Thyroid gland (tissue), 4 donors: Measurements from ENCODE around the gene LTC4S. TPM values are rescaled to one million over a fixed set of nuclear protein-coding genes. Genes with fewer than 3 reads are reported as not detected.

Experiments
- DNase-seq, 2 donors: peaks; one replicate each; pipeline ENCODE4 v3.0.0-alpha.2; 2019
- H3K27ac ChIP-seq, 3 donors: fragments of 200-600 bp; sonication (generic); 1 replicate in 2 of 3; 2 replicates in 1 of 3; pipeline ENCODE4 v1.5.1; 2016 to 2019; ENCODE audit warnings: mild to moderate bottlenecking in 1 of 3, moderate library complexity in 1 of 3
- H3K27me3 ChIP-seq: fragments of 200-600 bp; sonication (generic); one replicate; pipeline ENCODE4 v1.5.1; 2019
- H3K36me3 ChIP-seq, 2 donors: fragments of 200-600 bp; sonication (generic); one replicate each; pipeline ENCODE4 v1.5.1; 2016 to 2019
- H3K4me1 ChIP-seq, 2 donors: fragments of 200-600 bp; sonication (generic); one replicate each; pipeline ENCODE4 v1.5.1; 2017 to 2019
- H3K4me3 ChIP-seq, 3 donors: fragments of 200-600 bp; sonication (generic); replicated peaks in 1 of 3; 1 replicate in 2 of 3; 2 replicates in 1 of 3; pipeline ENCODE4 v1.5.1; 2016; ENCODE audit warnings: mild to moderate bottlenecking in 1 of 3
- H3K9me3 ChIP-seq: fragments of 200-600 bp; sonication (generic); one replicate; pipeline ENCODE4 v1.5.1; 2017
- POLR2A ChIP-seq, 2 donors: fragments of 450-650 bp; IDR thresholded peaks; one replicate each; pipeline ENCODE4 v1.6.1; 2017; ENCODE audit warnings: antibody characterized with exemption in 2 of 2, mild to moderate bottlenecking in 2 of 2, moderate library complexity in 1 of 2
- WGBS, 2 donors: methylation state at CpG; one replicate each; pipeline ENCODE4 v1.1.5; 2017; 5-methylcytosine and 5-hydroxymethylcytosine counted together
- intact Hi-C: fragments of 100-400 bp; cut with DNase I; formaldehyde crosslinking; loops from one replicate; pipeline ENCODE4 v1.15.1; 2023
- total RNA-seq, 4 donors: library from RNA; depleted of rRNA; stranded (reverse); fragments of >200 nt; gene quantifications; one replicate each; pipeline ENCODE4 v1.2.3, GENCODE V29; 2016
- TF ChIP-seq, protein P1 (sequence below), 6 experiments: fragments of 200-600 bp in 3 of 6; fragments of 450-650 bp in 3 of 6; sonication (generic) in 3 of 6; IDR thresholded peaks; one replicate each; pipeline ENCODE4 v1.5.1; 2016 to 2019; ENCODE audit warnings: antibody characterized with exemption in 6 of 6, mild to moderate bottlenecking in 2 of 6, inconsistent platforms in 1 of 6, moderate library complexity in 1 of 6

The LTC4S gene
- total RNA-seq, 4 donors from 2014 or later = 6.4 to 28.2 (median 15.9) TPM

- Histone ChIP-seq H3K27ac (no peak overlapping the region), H3K4me3 (no peak overlapping the region), H3K4me1 (peaks cover 17 to 26% of the 10 kb centered on the region in 2 donors), H3K36me3 (no peaks in the 10 kb centered on the region), H3K27me3 (no peaks in the 10 kb centered on the region), H3K9me3 (no peaks in the 10 kb centered on the region)
- TF ChIP-seq, protein P1, sequence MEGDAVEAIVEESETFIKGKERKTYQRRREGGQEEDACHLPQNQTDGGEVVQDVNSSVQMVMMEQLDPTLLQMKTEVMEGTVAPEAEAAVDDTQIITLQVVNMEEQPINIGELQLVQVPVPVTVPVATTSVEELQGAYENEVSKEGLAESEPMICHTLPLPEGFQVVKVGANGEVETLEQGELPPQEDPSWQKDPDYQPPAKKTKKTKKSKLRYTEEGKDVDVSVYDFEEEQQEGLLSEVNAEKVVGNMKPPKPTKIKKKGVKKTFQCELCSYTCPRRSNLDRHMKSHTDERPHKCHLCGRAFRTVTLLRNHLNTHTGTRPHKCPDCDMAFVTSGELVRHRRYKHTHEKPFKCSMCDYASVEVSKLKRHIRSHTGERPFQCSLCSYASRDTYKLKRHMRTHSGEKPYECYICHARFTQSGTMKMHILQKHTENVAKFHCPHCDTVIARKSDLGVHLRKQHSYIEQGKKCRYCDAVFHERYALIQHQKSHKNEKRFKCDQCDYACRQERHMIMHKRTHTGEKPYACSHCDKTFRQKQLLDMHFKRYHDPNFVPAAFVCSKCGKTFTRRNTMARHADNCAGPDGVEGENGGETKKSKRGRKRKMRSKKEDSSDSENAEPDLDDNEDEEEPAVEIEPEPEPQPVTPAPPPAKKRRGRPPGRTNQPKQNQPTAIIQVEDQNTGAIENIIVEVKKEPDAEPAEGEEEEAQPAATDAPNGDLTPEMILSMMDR (IDR thresholded peaks at IDR 0.05) = no peak
- no peak for TF ChIP-seq POLR2A (IDR thresholded peaks at IDR 0.05)
- intact Hi-C loops = no loop called here
- WGBS, 2 donors = 85 to 87% methylated on average over 3 of the region's 3 CpGs
- DNase-seq = no peak
Observed at GRCh38 chr5:179814090-179814489, 20.3 kb downstream of the LTC4S start.

- WGBS, 2 donors = 91 to 96% methylated on average over 21 of the region's 21 CpGs
- H3K27ac ChIP-seq = no peak overlapping the region
- no peak for TF ChIP-seq POLR2A (IDR thresholded peaks at IDR 0.05)
- TF ChIP-seq, protein P1 (IDR thresholded peaks at IDR 0.05) = no peak
Observed at GRCh38 chr5:179815491-179816249, 21.9 kb downstream of the LTC4S start.

GRCh38 chr5:179816401-179816795 lies 22.6 kb downstream of the LTC4S start:
- Histone ChIP-seq H3K27ac (peak overlapping the region in 2 of 3 donors; percentile 48 to 67), H3K36me3 (peaks cover 0 to 5% of the 10 kb centered on the region in 2 donors), H3K4me3 (peak overlapping the region in 1 of 3 donors; percentile 49), H3K4me1 (peaks cover 31 to 39% of the 10 kb centered on the region in 2 donors), H3K9me3 (no peaks in the 10 kb centered on the region), H3K27me3 (no peaks in the 10 kb centered on the region)
- TF ChIP-seq, protein P1 (IDR thresholded peaks at IDR 0.05) = no peak
- TF ChIP-seq POLR2A (IDR thresholded peaks at IDR 0.05) = no peak
- WGBS, 2 donors = 37 to 52% methylated on average over 11 to 19 of the region's 23 CpGs
- intact Hi-C loops = no loop called here
- peak in 1 of 2 donors; percentile 11 for DNase-seq

More at GRCh38 chr5:179815491-179816249, 21.9 kb downstream of the LTC4S start:
- DNase-seq = no peak
- Histone ChIP-seq H3K36me3 (no peaks in the 10 kb centered on the region), H3K9me3 (no peaks in the 10 kb centered on the region), H3K27me3 (no peaks in the 10 kb centered on the region), H3K4me1 (peaks cover 31 to 39% of the 10 kb centered on the region in 2 donors), H3K4me3 (no peak overlapping the region)
- intact Hi-C loops = no loop called here

- no peaks in the 10 kb centered on the region for H3K9me3 ChIP-seq
- H3K27ac ChIP-seq = peak overlapping the region in 2 of 3 donors; percentile 48 to 67
- H3K4me3 ChIP-seq = peak overlapping the region in 2 of 3 donors; percentile 26 to 49
- DNase-seq = peak in 1 of 2 donors; percentile 44
- peak in 1 of 2 donors; percentile 46 for TF ChIP-seq POLR2A (IDR thresholded peaks at IDR 0.05)
- TF ChIP-seq, protein P1 (IDR thresholded peaks at IDR 0.05) = no peak
- peaks cover 32 to 39% of the 10 kb centered on the region in 2 donors for H3K4me1 ChIP-seq
- 8 to 12% methylated on average over 5 to 8 of the region's 72 CpGs for WGBS, 2 donors
- intact Hi-C loops = no loop called here
- peaks cover 0 to 7% of the 10 kb centered on the region in 2 donors for H3K36me3 ChIP-seq
- no peaks in the 10 kb centered on the region for H3K27me3 ChIP-seq
Observed at GRCh38 chr5:179816796-179817469, 23.1 kb downstream of the LTC4S start.
